ENCODE measurements around the gene FAM32A.
"Not testable (repeated sequence)": the region's sequence is repeated elsewhere in the genome, so short reads cannot be mapped to it uniquely, and the experiment has no call there.

FAM32A gene

DNA sequence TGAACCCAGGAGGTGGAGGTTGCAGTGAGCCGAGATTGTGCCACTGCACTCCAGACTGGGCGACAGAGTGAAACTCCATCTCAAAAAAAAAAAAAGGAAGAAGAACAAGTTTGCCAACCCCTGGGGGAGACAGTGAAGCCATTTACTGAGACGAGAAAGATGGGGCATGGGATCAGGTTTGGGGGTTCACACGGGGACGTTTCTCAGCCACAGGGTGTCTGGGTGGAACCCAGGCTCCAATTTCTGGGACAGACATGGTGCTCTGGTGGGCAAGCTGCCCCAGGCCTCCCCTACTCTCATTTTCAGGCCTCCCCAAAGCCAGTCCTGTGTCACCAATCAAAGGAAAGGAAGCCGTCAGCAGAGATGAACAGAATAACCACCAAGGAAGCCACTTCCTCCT is 28.3 kb upstream of the FAM32A start:
- H3K4me1 Mint-ChIP-seq = peaks cover 66% of the 10 kb centered on the region

DNA sequence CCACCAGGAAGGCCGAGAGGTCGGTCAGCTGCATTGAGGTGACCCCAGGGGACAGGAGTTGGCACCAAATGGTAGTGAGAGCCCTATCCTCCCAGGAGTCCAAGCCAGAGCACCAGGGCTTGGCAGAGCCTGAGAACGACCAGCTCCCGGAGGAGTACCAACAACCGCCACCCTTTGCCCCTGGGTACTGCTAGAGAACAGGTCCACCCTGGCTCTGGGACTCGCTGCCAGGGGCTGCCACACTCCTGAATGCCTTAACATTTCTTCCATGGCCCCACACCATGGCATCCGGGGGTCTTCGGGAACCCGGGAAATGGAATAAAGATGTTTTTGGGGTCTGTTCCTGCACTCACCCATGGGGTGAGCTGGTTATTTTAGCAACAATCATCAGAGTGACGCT is 27.6 kb upstream of the FAM32A start:
- no peak overlapping the region for H3K4me3 Mint-ChIP-seq
- H3K9me3 Mint-ChIP-seq = no peaks in the 10 kb centered on the region

More for the DNA sequence above, 28.3 kb upstream of the FAM32A start:
- H3K27ac Mint-ChIP-seq = peak overlapping the region; percentile 56
- no peak for ATAC-seq
- no peaks in the 10 kb centered on the region for H3K9me3 Mint-ChIP-seq
- no peak overlapping the region for H3K4me3 Mint-ChIP-seq
- peaks cover 63% of the 10 kb centered on the region for H3K36me3 Mint-ChIP-seq
- no peaks in the 10 kb centered on the region for H3K27me3 Mint-ChIP-seq

DNA sequence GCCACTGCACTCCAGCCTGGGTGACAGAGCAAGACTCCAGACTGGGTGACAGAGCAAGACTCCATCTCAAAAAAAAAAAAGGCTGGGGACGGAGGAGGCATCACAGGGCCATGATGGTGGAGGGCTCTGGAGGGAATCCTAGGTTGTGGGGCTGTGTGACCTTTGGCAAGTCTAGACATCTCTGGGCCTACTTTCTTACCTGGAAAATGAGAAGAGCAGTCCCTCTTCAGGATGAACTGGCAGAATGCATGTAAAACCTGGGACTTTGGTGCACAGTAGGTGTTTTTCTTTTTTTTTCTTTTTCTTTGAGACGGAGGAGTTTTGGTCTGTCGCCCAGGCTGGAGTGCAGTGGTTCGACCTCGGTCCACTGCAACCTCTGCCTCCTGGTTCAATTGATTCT is 25.6 kb upstream of the FAM32A start:
- no peak for ATAC-seq
- Mint-ChIP-seq H3K4me3 (no peak overlapping the region), H3K27me3 (no peaks in the 10 kb centered on the region), H3K36me3 (peaks cover 36% of the 10 kb centered on the region), H3K9me3 (no peaks in the 10 kb centered on the region), H3K27ac (no peak overlapping the region), H3K4me1 (peaks cover 43% of the 10 kb centered on the region)

More for the DNA sequence above, 27.6 kb upstream of the FAM32A start:
- H3K4me1 Mint-ChIP-seq = peaks cover 63% of the 10 kb centered on the region
- peaks cover 56% of the 10 kb centered on the region for H3K36me3 Mint-ChIP-seq
- no peak for ATAC-seq
- H3K27ac Mint-ChIP-seq = peak overlapping the region; percentile 56
- H3K27me3 Mint-ChIP-seq = no peaks in the 10 kb centered on the region

DNA sequence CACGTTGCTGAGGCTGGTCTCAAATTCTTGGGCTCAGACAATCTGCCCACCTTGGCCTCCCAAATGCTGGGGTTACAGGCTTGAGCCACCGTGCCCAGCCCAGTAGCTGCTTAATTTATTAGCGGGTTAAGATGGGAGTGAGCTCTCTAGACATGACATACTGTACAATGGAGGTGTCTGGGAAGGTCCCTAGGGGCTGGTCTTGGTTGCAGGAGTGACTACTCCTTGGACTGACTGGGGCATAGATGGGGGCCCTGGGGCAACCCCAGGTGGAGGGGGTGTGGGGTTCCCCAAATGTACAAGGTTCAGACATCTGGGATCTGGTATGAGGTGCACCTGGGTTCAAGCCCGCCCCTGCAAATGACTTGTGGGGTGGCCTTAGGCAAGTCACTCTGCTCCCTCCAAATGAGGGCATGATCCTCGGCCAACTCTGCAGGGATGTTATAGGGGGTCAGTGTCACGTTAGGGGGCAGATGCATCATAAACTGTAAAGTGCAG is 24.7 kb upstream of the FAM32A start:
- Mint-ChIP-seq H3K4me3 (no peak overlapping the region), H3K36me3 (peaks cover 27% of the 10 kb centered on the region), H3K4me1 (peaks cover 34% of the 10 kb centered on the region), H3K27me3 (no peaks in the 10 kb centered on the region), H3K9me3 (no peaks in the 10 kb centered on the region), H3K27ac (peak overlapping the region; percentile 46)
- ATAC-seq = peak; percentile 49

DNA sequence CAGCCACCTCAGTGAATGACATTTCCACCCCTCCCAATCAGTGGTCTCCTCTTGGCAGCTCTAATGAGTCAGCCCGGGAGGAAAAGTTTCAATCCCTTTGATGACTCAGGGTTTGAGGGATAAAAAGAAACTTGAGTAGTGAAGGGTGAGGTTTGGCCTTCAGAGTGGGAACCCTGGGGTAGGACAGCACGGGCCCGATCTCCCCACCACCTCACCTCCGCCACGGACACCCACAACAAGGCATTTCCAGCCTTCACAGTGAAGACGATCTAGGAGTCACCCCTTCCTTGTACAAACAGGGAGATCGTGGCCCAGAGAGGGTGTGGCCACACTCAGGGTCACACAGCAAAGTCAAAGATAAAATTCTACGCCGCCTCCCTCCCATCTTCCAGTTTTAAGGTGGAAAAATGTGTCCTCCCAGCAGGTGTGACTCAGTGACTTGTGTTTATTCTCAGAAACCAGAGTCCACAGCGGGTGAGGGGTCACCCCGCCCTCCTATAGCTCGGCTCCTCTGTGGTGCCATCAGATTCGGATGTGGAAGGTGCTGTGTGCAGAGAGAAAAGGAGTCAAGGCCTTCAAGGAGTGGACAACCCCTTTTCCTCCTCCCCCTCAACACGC is 24.2 kb upstream of the FAM32A start:
- ATAC-seq = peak; percentile 40
- peak overlapping the region; percentile 46 for H3K27ac Mint-ChIP-seq
- H3K36me3 Mint-ChIP-seq = peaks cover 22% of the 10 kb centered on the region
- no peak overlapping the region for H3K4me3 Mint-ChIP-seq
- H3K9me3 Mint-ChIP-seq = no peaks in the 10 kb centered on the region
- H3K4me1 Mint-ChIP-seq = peaks cover 29% of the 10 kb centered on the region
- H3K27me3 Mint-ChIP-seq = no peaks in the 10 kb centered on the region

DNA sequence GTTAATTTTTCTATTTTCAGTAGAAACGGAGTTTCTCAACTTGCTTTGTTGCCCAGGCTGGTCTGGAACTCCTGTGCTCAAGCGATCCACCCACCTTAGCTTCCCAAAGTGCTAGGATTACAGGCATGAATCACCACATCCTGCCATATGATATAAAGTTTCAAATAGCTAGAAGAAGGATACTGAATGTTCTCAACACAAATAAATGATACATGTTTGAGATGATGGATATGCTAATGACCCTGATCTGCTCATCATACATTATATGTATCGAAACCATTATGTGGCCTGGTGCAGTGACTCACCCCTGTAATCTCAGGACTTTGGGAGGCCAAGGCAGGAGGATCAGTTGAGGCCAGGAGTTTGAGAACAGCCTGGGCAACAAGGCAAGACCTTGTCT is 23.4 kb upstream of the FAM32A start:
- Mint-ChIP-seq H3K4me1 (peaks cover 22% of the 10 kb centered on the region), H3K4me3 (no peak overlapping the region), H3K27ac (no peak overlapping the region), H3K27me3 (no peaks in the 10 kb centered on the region), H3K36me3 (peaks cover 14% of the 10 kb centered on the region), H3K9me3 (no peaks in the 10 kb centered on the region)
- ATAC-seq = no peak

DNA sequence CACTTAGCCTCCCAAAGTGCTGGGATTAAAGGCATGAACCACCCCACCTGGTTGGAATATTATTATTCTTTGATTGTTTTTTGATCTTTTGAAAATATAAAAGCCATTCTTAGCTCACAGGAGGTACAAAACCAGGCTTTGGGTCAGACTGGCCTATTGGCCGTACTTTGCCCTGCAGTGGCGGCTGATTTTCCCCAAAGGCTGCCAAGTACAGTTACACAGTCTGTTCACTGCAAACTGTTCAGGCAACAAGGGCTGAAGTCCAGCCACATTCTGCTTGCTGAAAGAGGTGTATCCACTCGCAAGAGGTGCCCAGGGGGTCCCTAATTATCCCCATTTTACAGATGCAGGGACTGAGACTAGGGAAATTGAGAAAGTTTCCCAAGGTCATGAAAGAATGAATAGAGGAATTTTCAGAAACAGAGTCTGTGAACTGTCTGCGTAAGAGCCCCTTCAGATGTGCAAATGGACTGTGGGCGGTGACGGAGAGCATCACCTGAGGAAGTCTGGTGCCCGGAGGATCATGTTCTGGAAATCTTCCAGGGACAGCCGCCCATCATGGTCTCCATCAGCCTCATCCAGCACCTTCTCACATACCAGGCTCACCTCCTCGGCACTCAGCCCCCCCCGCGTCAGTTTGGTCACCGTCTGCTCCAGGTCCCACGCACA is 20.9 kb upstream of the FAM32A start:
- H3K4me1 Mint-ChIP-seq = peaks cover 37% of the 10 kb centered on the region
- H3K36me3 Mint-ChIP-seq = no peaks in the 10 kb centered on the region
- H3K9me3 Mint-ChIP-seq = no peaks in the 10 kb centered on the region
- ATAC-seq = no peak
- no peaks in the 10 kb centered on the region for H3K27me3 Mint-ChIP-seq
- no peak overlapping the region for H3K27ac Mint-ChIP-seq
- no peak overlapping the region for H3K4me3 Mint-ChIP-seq

DNA sequence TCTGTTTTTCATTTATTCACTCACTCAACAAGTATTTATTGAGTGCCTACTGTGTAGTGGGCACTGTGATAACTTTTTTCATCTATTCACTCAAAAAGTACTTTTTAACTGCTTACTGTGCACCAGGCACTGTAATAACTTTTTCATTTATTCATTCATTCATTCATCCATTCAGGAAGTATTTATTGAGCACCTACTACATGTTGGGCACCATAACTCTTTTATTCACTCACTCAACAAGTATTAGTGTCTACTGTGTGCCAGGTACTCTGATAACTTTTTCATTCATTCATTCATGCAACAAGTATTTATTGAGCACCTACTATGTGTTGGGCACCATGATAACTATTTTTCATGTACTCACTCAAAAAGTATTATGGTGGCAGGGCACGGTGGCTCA is 18.8 kb upstream of the FAM32A start:
- Mint-ChIP-seq H3K4me1 (peaks cover 38% of the 10 kb centered on the region), H3K27ac (no peak overlapping the region), H3K9me3 (no peaks in the 10 kb centered on the region), H3K27me3 (no peaks in the 10 kb centered on the region), H3K4me3 (no peak overlapping the region), H3K36me3 (no peaks in the 10 kb centered on the region)
- ATAC-seq = no peak

DNA sequence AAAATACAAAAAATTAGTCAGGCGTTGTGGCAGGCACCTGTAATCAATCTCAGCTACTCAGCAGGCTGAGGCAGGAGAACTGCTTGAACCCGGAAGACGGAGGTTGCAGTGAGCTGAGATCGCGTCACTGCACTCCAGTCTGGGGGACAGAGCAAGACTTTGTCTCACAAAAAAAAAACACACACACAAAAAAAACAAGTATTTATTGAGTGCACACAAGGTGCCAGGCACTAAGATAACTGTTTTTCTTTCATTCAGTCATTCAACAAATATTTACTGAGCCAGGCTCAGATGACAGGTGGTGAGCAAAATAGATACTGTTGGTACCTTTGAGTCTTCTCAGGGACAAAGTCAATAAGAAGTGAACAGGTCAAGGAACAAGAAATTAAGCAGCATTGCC is 18.2 kb upstream of the FAM32A start:
- H3K4me3 Mint-ChIP-seq = no peak overlapping the region
- no peak overlapping the region for H3K27ac Mint-ChIP-seq
- no peak for ATAC-seq
- H3K9me3 Mint-ChIP-seq = no peaks in the 10 kb centered on the region
- H3K27me3 Mint-ChIP-seq = no peaks in the 10 kb centered on the region
- H3K4me1 Mint-ChIP-seq = peaks cover 40% of the 10 kb centered on the region
- H3K36me3 Mint-ChIP-seq = no peaks in the 10 kb centered on the region

DNA sequence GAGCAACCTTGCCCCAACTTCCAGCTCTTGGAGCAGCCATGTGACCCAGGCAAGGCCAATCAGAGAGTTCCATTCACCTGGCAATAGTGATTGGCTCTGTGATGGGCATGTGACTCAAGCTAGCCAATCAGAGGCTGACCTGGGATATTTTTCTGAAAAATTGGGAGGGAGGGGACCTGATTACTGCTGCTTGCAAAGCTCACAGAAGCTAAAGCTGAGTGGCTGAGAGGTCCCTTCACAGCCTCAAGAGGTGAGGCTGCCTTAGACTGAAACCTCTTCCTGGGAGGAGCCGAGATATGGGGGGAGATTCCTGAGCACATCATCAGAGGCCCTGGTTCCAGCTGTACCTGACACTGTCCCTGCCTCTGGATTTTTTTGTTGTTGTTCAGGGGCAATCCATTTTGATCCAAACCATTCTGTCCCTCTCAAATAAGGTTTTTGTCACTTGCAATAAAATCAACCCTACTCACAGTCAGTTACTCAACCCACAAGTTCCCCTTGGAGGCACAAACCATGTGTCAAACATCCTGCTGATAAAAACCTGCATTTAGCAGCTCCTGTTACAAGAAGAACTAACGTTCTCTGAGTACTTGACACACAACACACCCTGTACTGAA is 16.6 kb upstream of the FAM32A start:
- peaks cover 53% of the 10 kb centered on the region for H3K4me1 Mint-ChIP-seq
- no peak overlapping the region for H3K4me3 Mint-ChIP-seq
- H3K27me3 Mint-ChIP-seq = no peaks in the 10 kb centered on the region
- no peaks in the 10 kb centered on the region for H3K9me3 Mint-ChIP-seq
- H3K36me3 Mint-ChIP-seq = no peaks in the 10 kb centered on the region
- H3K27ac Mint-ChIP-seq = peak overlapping the region; percentile 42
- ATAC-seq = no peak

DNA sequence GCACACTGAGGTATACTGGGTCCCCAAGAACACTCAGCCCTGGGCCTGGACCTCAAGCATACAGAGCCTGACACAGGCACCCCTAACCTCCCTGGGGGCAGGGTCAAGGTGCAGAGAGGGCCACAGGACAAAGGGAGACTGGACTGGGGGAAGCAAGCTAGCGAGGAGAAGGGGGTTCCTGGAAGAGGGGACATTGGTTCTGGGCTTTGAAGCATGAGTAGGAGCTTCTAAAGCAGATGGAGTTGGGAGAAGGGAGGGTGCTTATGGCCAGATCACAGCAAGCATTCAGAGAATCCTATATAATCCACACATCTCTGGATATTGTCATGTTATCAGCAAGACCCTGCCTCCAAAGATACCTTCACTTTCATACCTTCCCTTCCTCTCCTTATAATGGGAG is 15.1 kb upstream of the FAM32A start:
- ATAC-seq = no peak

DNA sequence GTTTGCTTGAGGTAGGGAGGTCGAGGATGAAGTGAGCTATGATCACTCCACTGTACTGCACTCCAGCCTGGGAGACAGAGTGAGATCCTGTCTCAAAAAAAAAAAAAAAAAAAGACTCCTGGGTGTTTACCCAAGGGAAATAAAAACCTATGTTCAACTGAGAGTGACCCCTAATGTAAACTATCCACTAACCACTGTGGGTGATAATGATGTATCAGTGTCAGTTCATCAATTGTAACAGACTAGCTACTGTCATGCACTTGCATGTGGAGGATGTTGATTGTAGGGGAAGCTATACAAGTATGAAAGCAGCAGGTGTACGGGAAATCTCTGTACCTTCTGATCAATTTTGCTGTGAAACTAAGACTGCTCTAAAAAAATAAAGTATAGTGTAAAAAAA is 9.3 kb upstream of the FAM32A start:
- Mint-ChIP-seq H3K27me3 (no peaks in the 10 kb centered on the region), H3K4me3 (no peak overlapping the region), H3K27ac (no peak overlapping the region), H3K4me1 (peaks cover 41% of the 10 kb centered on the region), H3K9me3 (no peaks in the 10 kb centered on the region), H3K36me3 (no peaks in the 10 kb centered on the region)
- ATAC-seq = no peak

More for the DNA sequence above, 15.1 kb upstream of the FAM32A start:
- Mint-ChIP-seq H3K9me3 (no peaks in the 10 kb centered on the region), H3K4me3 (no peak overlapping the region), H3K27ac (peak overlapping the region; percentile 42), H3K27me3 (no peaks in the 10 kb centered on the region), H3K36me3 (no peaks in the 10 kb centered on the region), H3K4me1 (peaks cover 54% of the 10 kb centered on the region)

DNA sequence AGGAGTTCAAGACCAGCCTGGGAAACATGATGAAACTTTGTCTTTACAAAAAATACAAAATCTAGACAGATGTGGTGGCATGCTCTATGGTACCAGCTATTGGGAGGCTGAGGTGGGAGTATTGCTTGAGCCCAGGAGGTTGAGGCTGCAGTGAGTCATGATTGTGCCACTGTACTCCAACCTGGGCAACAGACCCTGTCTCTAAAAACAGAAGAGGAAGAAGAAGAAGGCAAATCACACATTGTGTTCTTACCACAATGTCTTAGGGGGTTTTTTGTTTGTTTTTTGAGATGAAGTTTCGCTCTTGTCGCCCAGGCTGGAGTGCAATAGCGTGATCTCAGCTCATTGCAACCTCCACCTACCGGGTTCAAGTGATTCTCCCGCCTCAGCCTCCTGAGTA is 6.3 kb upstream of the FAM32A start:
- ATAC-seq = peak; percentile 59
- Mint-ChIP-seq H3K27ac (peak overlapping the region; percentile 12), H3K4me1 (peaks cover 26% of the 10 kb centered on the region)
- not testable (repeated sequence) for H3K27me3 Mint-ChIP-seq, H3K36me3 Mint-ChIP-seq, H3K9me3 Mint-ChIP-seq, H3K4me3 Mint-ChIP-seq

DNA sequence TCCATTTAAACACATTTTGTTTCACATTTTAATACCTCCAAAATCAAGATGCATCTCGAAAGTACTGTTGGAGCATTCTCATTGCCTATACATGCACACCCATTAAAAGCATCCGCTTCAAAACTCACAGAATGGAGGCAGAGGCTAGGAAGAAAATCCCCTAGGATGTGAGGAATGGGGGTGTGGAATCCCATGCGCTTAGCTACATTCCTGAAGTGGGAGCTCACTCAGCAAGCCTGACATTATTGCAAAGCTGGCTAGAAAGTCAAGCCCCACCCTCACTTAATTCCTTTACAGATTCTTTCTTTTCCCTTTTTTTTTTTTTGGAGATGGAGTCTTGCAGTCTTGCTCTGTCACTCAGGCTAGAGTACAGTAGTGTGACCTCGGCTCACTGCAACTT is 4.6 kb upstream of the FAM32A start:
- ATAC-seq = no peak
- Mint-ChIP-seq H3K9me3 (no peaks in the 10 kb centered on the region), H3K27me3 (no peaks in the 10 kb centered on the region), H3K4me1 (peaks cover 35% of the 10 kb centered on the region), H3K4me3 (no peak overlapping the region), H3K36me3 (peaks cover 5% of the 10 kb centered on the region), H3K27ac (no peak overlapping the region)

DNA sequence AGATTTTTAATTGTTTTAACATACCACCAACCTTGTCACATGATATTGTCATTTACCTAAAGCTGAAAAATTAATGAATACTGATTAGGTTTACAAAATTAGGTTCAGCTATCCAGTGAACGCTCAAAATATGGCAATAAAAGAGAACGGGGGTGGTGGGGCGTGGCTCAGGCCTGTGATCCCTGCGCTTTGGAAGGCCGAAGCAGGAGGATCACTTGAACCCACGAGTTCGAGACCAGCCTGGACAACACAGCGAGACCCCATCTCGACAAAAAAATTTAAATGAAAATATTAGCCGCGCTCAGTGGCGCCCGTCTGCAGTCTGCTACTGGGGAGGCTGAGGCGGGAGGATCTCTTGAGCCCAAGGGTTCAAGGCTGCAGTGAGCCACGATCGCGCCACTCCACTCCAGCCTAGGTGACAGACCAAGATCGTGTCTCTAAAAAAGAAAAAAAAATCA is 516 bp upstream of the FAM32A start:
- H3K9me3 Mint-ChIP-seq = no peaks in the 10 kb centered on the region
- peaks cover 28% of the 10 kb centered on the region for H3K36me3 Mint-ChIP-seq
- H3K4me1 Mint-ChIP-seq = peaks cover 49% of the 10 kb centered on the region
- peak overlapping the region; percentile 100 for H3K27ac Mint-ChIP-seq
- H3K27me3 Mint-ChIP-seq = no peaks in the 10 kb centered on the region
- ATAC-seq = no peak
- H3K4me3 Mint-ChIP-seq = peak overlapping the region; percentile 100

DNA sequence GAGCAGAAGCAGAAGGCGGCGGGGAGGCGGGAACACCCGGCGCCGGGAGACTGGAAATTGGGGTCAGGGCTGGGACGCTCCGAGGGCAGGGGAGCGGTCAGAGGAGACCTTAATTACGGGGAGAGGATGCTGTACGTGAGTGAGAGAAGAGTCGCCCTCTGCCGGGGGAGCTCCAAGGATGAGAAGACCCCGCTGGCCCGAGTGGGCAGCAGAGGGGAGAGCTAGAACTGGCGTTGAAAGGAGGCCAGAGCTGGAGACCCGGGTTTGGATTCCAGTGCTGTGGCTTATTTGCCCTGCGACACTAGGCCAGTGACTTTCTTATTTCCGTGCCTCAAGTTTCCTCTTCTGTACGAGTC is 536 bp downstream of the FAM32A start:
- ATAC-seq = peak; percentile 57
- no peaks in the 10 kb centered on the region for H3K27me3 Mint-ChIP-seq
- H3K27ac Mint-ChIP-seq = peak overlapping the region; percentile 100
- H3K4me1 Mint-ChIP-seq = peaks cover 44% of the 10 kb centered on the region
- no peaks in the 10 kb centered on the region for H3K9me3 Mint-ChIP-seq
- peak overlapping the region; percentile 100 for H3K4me3 Mint-ChIP-seq
- peaks cover 39% of the 10 kb centered on the region for H3K36me3 Mint-ChIP-seq

Measured in stimulated activated memory B cell treated with anti-CD40 and anti-IgM and Interleukin-4, amounts not matched to agents 10 μg/mL and 1 μg/mL and 100 μg/mL, for 72 hours (primary cell).